Activated CD8-positive, alpha-beta memory T cell treated with anti-CD3 and anti-CD28 coated beads, Interleukin-2, amount 50 U/mL, for 4 hours (primary cell): ENCODE results near the gene GBF1.

Source experiments
- DNase-seq: peaks from one replicate; pipeline ENCODE4 v3.0.0-alpha.2; 2020

The GBF1 gene

GRCh38 chr10:102426803-102427287 lies 181.5 kb downstream of the GBF1 start:
- DNase-seq = no peak

DNA sequence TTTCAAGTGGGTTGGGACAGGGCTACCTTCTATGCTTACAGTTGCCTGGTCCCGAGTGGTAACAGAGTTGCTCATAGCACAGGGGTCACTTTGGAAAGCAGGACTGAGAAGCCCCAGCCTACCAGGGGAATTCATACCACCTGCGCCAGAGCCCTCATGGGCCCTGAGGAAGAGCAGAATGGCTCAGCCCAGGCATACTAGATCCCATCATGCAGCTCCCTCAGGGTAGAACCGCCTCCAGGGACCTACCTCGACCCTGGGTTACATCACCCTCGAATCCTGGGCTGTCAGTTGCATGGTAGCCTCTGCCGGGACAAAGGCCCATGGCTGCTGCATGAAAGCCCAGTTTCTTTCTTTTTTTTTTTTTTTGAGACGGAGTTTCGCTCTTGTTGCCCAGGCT lies 184.1 kb downstream of the GBF1 start:
- no peak for DNase-seq

GRCh38 chr10:102431452-102432124 lies 186.3 kb downstream of the GBF1 start:
- no peak for DNase-seq
